Panc1 (cell line): ENCODE results near the gene FARP2.

Experiments
- CTCF ChIP-seq: fragments of 450-650 bp; IDR thresholded peaks from 2 replicates; pipeline ENCODE4 v1.5.1; 2017; ENCODE audit warnings: mild to moderate bottlenecking
- POLR2AphosphoS5 ChIP-seq: IDR thresholded peaks from 2 replicates; pipeline ENCODE4 v1.6.1; 2012; ENCODE audit warnings: mild to moderate bottlenecking, low read depth, low read length, moderate library complexity
- REST ChIP-seq, 2 experiments: IDR thresholded peaks; 2 replicates each; pipeline ENCODE4 v1.6.1; 2011 to 2012; ENCODE audit warnings: low read depth in 2 of 2, control low read depth in 1 of 2, low read length in 1 of 2, mild to moderate bottlenecking in 1 of 2, moderate library complexity in 1 of 2; ENCODE audit not compliant: insufficient read depth in 1 of 2

- TF ChIP-seq CTCF (no peak), POLR2AphosphoS5 (no peak), REST (IDR thresholded peaks at IDR 0.05; ENCODE audit: insufficient read depth in 1 of 2, low read depth in 2 of 2, low read length in 1 of 2) (no peak)
Measured at GRCh38 chr2:241350530-241350877, 5.6 kb upstream of the FARP2 start.
